ENCODE results near the gene WHRN.

Gene WHRN

GRCh38 chr9:114505187-114506081 lies at the start of gene WHRN:
WHRN (minus strand) TSS chr9:114505473; CDS start chr9:114504801, 672 bp downstream.
- DNase-seq (ENCODE audit: extremely low spot score): peak; percentile 92
- ChIA-PET POLR2A (interaction anchor here (1.4 kb wide), 1 partner anchor 82 kb away, joined by 5 read pairs; the partner anchor contains the start of gene ATP6V1G1), CTCF (no interaction called here)
- TF ChIP-seq SP1 (IDR thresholded peaks at IDR 0.05): no peak
- no peak for TF ChIP-seq TARDBP (IDR thresholded peaks at IDR 0.05)
- 0 out of 2 replicates have a peak, but pooled peaks have one; percentile 30 for TF ChIP-seq L3MBTL2 (conservative IDR thresholded peaks at IDR 0.05)
- TF ChIP-seq CTBP1 (IDR thresholded peaks at IDR 0.05; ENCODE audit: borderline replicate concordance): no peak
- no peak for TF ChIP-seq SUZ12 (IDR thresholded peaks at IDR 0.05)

GRCh38 chr9:114553202-114553601 lies 47.9 kb upstream of the WHRN start:
- POLR2A ChIA-PET: interaction anchor here (1.4 kb wide), 1 partner anchor 51 kb away, joined by 3 read pairs; no protein-coding TSS in a partner anchor
- CTCF ChIA-PET: no interaction called here
- DNase-seq (ENCODE audit: extremely low spot score): no peak
- TF ChIP-seq LEF1 (IDR thresholded peaks at IDR 0.05; ENCODE audit: borderline replicate concordance) (no peak), ARNT (IDR thresholded peaks at IDR 0.05) (no peak), BHLHE40 (IDR thresholded peaks at IDR 0.05; ENCODE audit: borderline replicate concordance) (no peak), FOXK2 (IDR thresholded peaks at IDR 0.05) (no peak), HDGF (IDR thresholded peaks at IDR 0.05; ENCODE audit: borderline replicate concordance) (no peak), ZNF384 (IDR thresholded peaks at IDR 0.05) (no peak)

GRCh38 chr9:114552706-114553105 lies 47.4 kb upstream of the WHRN start:
- ChIA-PET POLR2A (no interaction called here), CTCF (interaction anchor here (0.8 kb wide), 1 partner anchor 19 kb away, joined by 4 read pairs; no protein-coding TSS in a partner anchor)
- no peak for DNase-seq (ENCODE audit: extremely low spot score)
- no peak for TF ChIP-seq PKNOX1 (IDR thresholded peaks at IDR 0.05)
- TF ChIP-seq SUZ12 (IDR thresholded peaks at IDR 0.05): no peak
- no peak for TF ChIP-seq BHLHE40 (IDR thresholded peaks at IDR 0.05; ENCODE audit: borderline replicate concordance)
- TF ChIP-seq L3MBTL2 (conservative IDR thresholded peaks at IDR 0.05): no peak
- TF ChIP-seq HDGF (IDR thresholded peaks at IDR 0.05; ENCODE audit: borderline replicate concordance): no peak
- no peak for TF ChIP-seq ARNT (IDR thresholded peaks at IDR 0.05)
- TF ChIP-seq CTBP1 (IDR thresholded peaks at IDR 0.05; ENCODE audit: borderline replicate concordance): no peak
- no peak for TF ChIP-seq FOXK2 (IDR thresholded peaks at IDR 0.05)
- no peak for TF ChIP-seq ZNF384 (IDR thresholded peaks at IDR 0.05)
- no peak for TF ChIP-seq SP1 (IDR thresholded peaks at IDR 0.05)
- no peak for TF ChIP-seq ELF4 (IDR thresholded peaks at IDR 0.05)
- no peak for TF ChIP-seq LEF1 (IDR thresholded peaks at IDR 0.05; ENCODE audit: borderline replicate concordance)
- TF ChIP-seq FOXM1 (IDR thresholded peaks at IDR 0.05; ENCODE audit: borderline replicate concordance): no peak

GRCh38 chr9:114551750-114552685 lies 46.7 kb upstream of the WHRN start:
- POLR2A ChIA-PET: interaction anchor here (3.3 kb wide), 1 partner anchor 35 kb away, joined by 19 read pairs; the partner anchor contains the start of gene ATP6V1G1
- peak; percentile 77 for DNase-seq (ENCODE audit: extremely low spot score)
- CTCF ChIA-PET: interaction anchor here (0.6 to 0.8 kb wide), 3 partner anchors 14 to 32 kb away, joined by 4 to 5 read pairs (median 4); no protein-coding TSS in a partner anchor
- TF ChIP-seq PKNOX1 (IDR thresholded peaks at IDR 0.05) (peak; percentile 84), FOXA1 (IDR thresholded peaks at IDR 0.05) (no peak)

GRCh38 chr9:114549697-114550330 lies 44.5 kb upstream of the WHRN start:
- TF ChIP-seq FOXK2 (IDR thresholded peaks at IDR 0.05): no peak
- TF ChIP-seq FOXM1 (IDR thresholded peaks at IDR 0.05; ENCODE audit: borderline replicate concordance): no peak
- TF ChIP-seq NFRKB (IDR thresholded peaks at IDR 0.05): no peak
- no peak for TF ChIP-seq TARDBP (IDR thresholded peaks at IDR 0.05)
- no peak for TF ChIP-seq ELF4 (IDR thresholded peaks at IDR 0.05)
- TF ChIP-seq ZNF384 (IDR thresholded peaks at IDR 0.05): no peak
- no peak for TF ChIP-seq CTBP1 (IDR thresholded peaks at IDR 0.05; ENCODE audit: borderline replicate concordance)
- no peak for TF ChIP-seq HDGF (IDR thresholded peaks at IDR 0.05; ENCODE audit: borderline replicate concordance)
- no peak for TF ChIP-seq ARNT (IDR thresholded peaks at IDR 0.05)
- TF ChIP-seq BHLHE40 (IDR thresholded peaks at IDR 0.05; ENCODE audit: borderline replicate concordance): no peak
- TF ChIP-seq SUZ12 (IDR thresholded peaks at IDR 0.05): no peak
- no peak for TF ChIP-seq FOXA1 (IDR thresholded peaks at IDR 0.05)
- no peak for TF ChIP-seq SP1 (IDR thresholded peaks at IDR 0.05)
- no peak for DNase-seq (ENCODE audit: extremely low spot score)
- ChIA-PET CTCF (no interaction called here), POLR2A (interaction anchor here (1.0 to 3.3 kb wide), 2 partner anchors 11 to 37 kb away, joined by 4 to 19 read pairs; partner anchors contain the start of gene ATP6V1G1)

- ChIA-PET POLR2A (no interaction called here), CTCF (interaction anchor here (0.8 kb wide), 1 partner anchor 39 kb away, joined by 3 read pairs; no protein-coding TSS in a partner anchor)
- no peak for TF ChIP-seq PKNOX1 (IDR thresholded peaks at IDR 0.05)
- TF ChIP-seq BHLHE40 (IDR thresholded peaks at IDR 0.05; ENCODE audit: borderline replicate concordance): no peak
- no peak for TF ChIP-seq CTBP1 (IDR thresholded peaks at IDR 0.05; ENCODE audit: borderline replicate concordance)
- no peak for TF ChIP-seq ZNF384 (IDR thresholded peaks at IDR 0.05)
- TF ChIP-seq TARDBP (IDR thresholded peaks at IDR 0.05): no peak
- TF ChIP-seq ARNT (IDR thresholded peaks at IDR 0.05): no peak
- TF ChIP-seq LEF1 (IDR thresholded peaks at IDR 0.05; ENCODE audit: borderline replicate concordance): no peak
- TF ChIP-seq NFRKB (IDR thresholded peaks at IDR 0.05): no peak
- TF ChIP-seq L3MBTL2 (conservative IDR thresholded peaks at IDR 0.05): no peak
- TF ChIP-seq SP1 (IDR thresholded peaks at IDR 0.05): no peak
- TF ChIP-seq FOXK2 (IDR thresholded peaks at IDR 0.05): no peak
- TF ChIP-seq HDGF (IDR thresholded peaks at IDR 0.05; ENCODE audit: borderline replicate concordance): no peak
- TF ChIP-seq FOXM1 (IDR thresholded peaks at IDR 0.05; ENCODE audit: borderline replicate concordance): no peak
- no peak for TF ChIP-seq SUZ12 (IDR thresholded peaks at IDR 0.05)
- TF ChIP-seq FOXA1 (IDR thresholded peaks at IDR 0.05): no peak
- no peak for TF ChIP-seq ELF4 (IDR thresholded peaks at IDR 0.05)
- no peak for DNase-seq (ENCODE audit: extremely low spot score)
These were observed 41.6 kb upstream of the WHRN start for GRCh38 chr9:114546851-114547250.

All from HEK293T (cell line).